Transverse colon (tissue), 4 donors: ENCODE measurements around the gene NUMB. TPM values are rescaled to one million over a fixed set of nuclear protein-coding genes. Genes with fewer than 3 reads are reported as not detected.

Experiments
- DNase-seq: peaks from one replicate; pipeline ENCODE4 v3.0.0-alpha.2; 2019
- H3K27ac ChIP-seq, 4 donors: fragments of 200-600 bp; sonication (generic); 2 replicates each; pipeline ENCODE4 v1.5.1; 2016 to 2018; ENCODE audit warnings: inconsistent platforms in 4 of 4
- H3K27me3 ChIP-seq: fragments of 200-600 bp; sonication (generic); 2 replicates; pipeline ENCODE4 v1.5.1; 2017; ENCODE audit warnings: inconsistent platforms
- H3K36me3 ChIP-seq, 4 donors: fragments of 200-600 bp; sonication (generic); 2 replicates each; pipeline ENCODE4 v1.5.1; 2017 to 2019; ENCODE audit warnings: inconsistent platforms in 4 of 4
- H3K4me1 ChIP-seq, 4 donors: fragments of 200-600 bp; sonication (generic); 2 replicates each; pipeline ENCODE4 v1.5.1; 2017 to 2020; ENCODE audit warnings: inconsistent platforms in 4 of 4
- H3K4me3 ChIP-seq, 4 donors: fragments of 200-600 bp; sonication (generic); 1 replicate in 1 of 4; 2 replicates in 3 of 4; pipeline versions ENCODE4 v1.5.1 to v1.6.1; 2017 to 2019; ENCODE audit warnings: inconsistent platforms in 4 of 4
- H3K9me3 ChIP-seq, 2 donors: fragments of 200-600 bp; sonication (generic); 2 replicates each; pipeline ENCODE4 v1.5.1; 2017 to 2019; ENCODE audit warnings: inconsistent platforms in 2 of 2
- EP300 ChIP-seq: sonication (generic); formaldehyde crosslinking; IDR thresholded peaks from one replicate; pipeline ENCODE4 v1.6.1; 2017; ENCODE audit warnings: antibody characterized with exemption, low read depth
- POLR2A ChIP-seq: fragments of 450-650 bp; IDR thresholded peaks from one replicate; pipeline ENCODE4 v1.6.1; 2016; ENCODE audit warnings: antibody characterized with exemption, mild to moderate bottlenecking, moderate library complexity
- POLR2AphosphoS5 ChIP-seq, 3 donors: sonication (generic); formaldehyde crosslinking; IDR thresholded peaks; one replicate each; pipeline ENCODE4 v1.6.1; 2016; ENCODE audit warnings: antibody characterized with exemption in 3 of 3
- WGBS, 2 donors: methylation state at CpG; one replicate each; pipeline ENCODE4 v1.1.5; 2018; ENCODE audit warnings: low coverage in 1 of 2; 5-methylcytosine and 5-hydroxymethylcytosine counted together
- in situ Hi-C, 4 donors: fragments of 200-750 bp; cut with MboI; loops; one replicate each; pipeline versions ENCODE4 v1.15.0 to v1.15.1; 2017; ENCODE audit warnings: low sequenced_read_pairs in 3 of 4, low pct_ligation_motif_present in 1 of 4, low pct_unique_long_range_greater_than_20kb in 1 of 4
- intact Hi-C: fragments of 100-400 bp; cut with DNase I; formaldehyde crosslinking; loops from one replicate; pipeline ENCODE4 v1.15.1; 2023; ENCODE audit warnings: low total_unique reads
- total RNA-seq, 4 donors: library from RNA; depleted of rRNA; stranded (reverse); fragments of >200 nt; gene quantifications; one replicate each; pipeline ENCODE4 v1.1.0, GENCODE V29; 2016
- TF ChIP-seq, protein P1 (sequence below), 5 experiments: fragments of 200-600 bp in 3 of 5; fragments of 450-650 bp in 2 of 5; sonication (generic) in 3 of 5; IDR thresholded peaks; 1 replicate in 2 of 5; 2 replicates in 3 of 5; pipeline ENCODE4 v1.5.1; 2016 to 2017; ENCODE audit warnings: antibody characterized with exemption in 5 of 5, inconsistent platforms in 3 of 5, mild to moderate bottlenecking in 2 of 5, moderate library complexity in 1 of 5

Gene NUMB
- total RNA-seq, 4 donors from 2014 or later, result 64.7 to 117 (median 103) TPM

DNA sequence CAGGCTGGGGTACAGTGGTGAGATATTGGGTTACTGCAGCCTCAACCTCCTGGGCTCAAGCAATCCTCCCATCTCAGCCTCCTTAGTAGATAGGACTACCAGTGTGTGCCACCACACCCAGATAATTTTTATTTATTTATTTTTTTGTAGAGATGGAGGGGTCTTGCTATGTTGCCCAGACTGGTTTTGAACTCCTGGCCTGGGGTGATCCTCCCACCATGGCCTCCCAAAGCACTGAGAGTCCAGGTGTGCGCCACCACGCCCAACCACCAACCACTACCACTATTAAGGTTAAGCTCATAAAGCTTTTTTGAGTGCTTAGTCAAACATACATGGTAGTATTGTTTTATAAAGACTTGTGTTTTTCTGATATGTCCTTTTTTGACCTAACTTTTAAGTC, 36.2 kb upstream of the NUMB start:
- TF ChIP-seq POLR2A (no peak), EP300 (no peak), POLR2AphosphoS5 (IDR thresholded peaks at IDR 0.05) (no peak)
- TF ChIP-seq, protein P1, sequence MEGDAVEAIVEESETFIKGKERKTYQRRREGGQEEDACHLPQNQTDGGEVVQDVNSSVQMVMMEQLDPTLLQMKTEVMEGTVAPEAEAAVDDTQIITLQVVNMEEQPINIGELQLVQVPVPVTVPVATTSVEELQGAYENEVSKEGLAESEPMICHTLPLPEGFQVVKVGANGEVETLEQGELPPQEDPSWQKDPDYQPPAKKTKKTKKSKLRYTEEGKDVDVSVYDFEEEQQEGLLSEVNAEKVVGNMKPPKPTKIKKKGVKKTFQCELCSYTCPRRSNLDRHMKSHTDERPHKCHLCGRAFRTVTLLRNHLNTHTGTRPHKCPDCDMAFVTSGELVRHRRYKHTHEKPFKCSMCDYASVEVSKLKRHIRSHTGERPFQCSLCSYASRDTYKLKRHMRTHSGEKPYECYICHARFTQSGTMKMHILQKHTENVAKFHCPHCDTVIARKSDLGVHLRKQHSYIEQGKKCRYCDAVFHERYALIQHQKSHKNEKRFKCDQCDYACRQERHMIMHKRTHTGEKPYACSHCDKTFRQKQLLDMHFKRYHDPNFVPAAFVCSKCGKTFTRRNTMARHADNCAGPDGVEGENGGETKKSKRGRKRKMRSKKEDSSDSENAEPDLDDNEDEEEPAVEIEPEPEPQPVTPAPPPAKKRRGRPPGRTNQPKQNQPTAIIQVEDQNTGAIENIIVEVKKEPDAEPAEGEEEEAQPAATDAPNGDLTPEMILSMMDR (IDR thresholded peaks at IDR 0.05), result no peak
- WGBS, 2 donors, result 92 to 97% methylated on average over 2 of the region's 2 CpGs
- Histone ChIP-seq H3K4me3 (no peak overlapping the region), H3K36me3 (no peaks in the 10 kb centered on the region), H3K9me3 (no peaks in the 10 kb centered on the region), H3K4me1 (peaks cover 14 to 30% (median 24%) of the 10 kb centered on the region in 4 donors), H3K27ac (no peak overlapping the region), H3K27me3 (no peaks in the 10 kb centered on the region)
- no peak for DNase-seq
- intact Hi-C loops (no loop called here), in situ Hi-C loops (no loop called here)

GRCh38 chr14:73492670-73493069, 34.3 kb upstream of the NUMB start:
- 62 to 72% methylated on average over 3 to 5 of the region's 5 CpGs for WGBS, 2 donors
- Histone ChIP-seq H3K4me3 (no peak overlapping the region), H3K27ac (no peak overlapping the region), H3K4me1 (peaks cover 14 to 30% (median 24%) of the 10 kb centered on the region in 4 donors), H3K9me3 (no peaks in the 10 kb centered on the region), H3K36me3 (no peaks in the 10 kb centered on the region), H3K27me3 (no peaks in the 10 kb centered on the region)
- DNase-seq, result no peak
- in situ Hi-C loops (no loop called here), intact Hi-C loops (no loop called here)
- no peak for TF ChIP-seq EP300
- no peak for TF ChIP-seq POLR2AphosphoS5 (IDR thresholded peaks at IDR 0.05)
- TF ChIP-seq POLR2A, result no peak
- TF ChIP-seq, protein P1 (IDR thresholded peaks at IDR 0.05), result no peak

DNA sequence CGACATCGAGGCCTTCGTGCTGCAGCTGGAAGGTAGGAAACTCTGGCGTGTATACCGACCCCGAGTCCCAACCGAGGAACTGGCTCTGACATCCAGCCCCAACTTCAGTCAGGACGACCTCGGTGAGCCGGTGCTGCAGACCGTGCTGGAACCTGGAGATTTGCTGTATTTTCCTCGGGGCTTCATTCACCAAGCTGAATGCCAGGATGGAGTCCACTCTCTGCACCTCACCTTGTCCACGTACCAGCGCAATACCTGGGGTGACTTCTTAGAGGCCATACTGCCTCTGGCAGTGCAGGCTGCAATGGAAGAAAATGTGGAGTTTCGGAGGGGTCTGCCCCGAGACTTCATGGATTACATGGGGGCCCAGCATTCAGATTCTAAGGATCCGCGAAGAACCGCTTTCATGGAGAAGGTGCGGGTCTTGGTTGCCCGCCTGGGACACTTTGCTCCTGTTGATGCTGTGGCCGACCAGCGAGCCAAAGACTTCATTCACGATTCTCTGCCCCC, 33.8 kb upstream of the NUMB start:
- no peak for DNase-seq
- H3K36me3 ChIP-seq, result no peaks in the 10 kb centered on the region
- no peaks in the 10 kb centered on the region for H3K9me3 ChIP-seq
- peak overlapping the region; percentile 67 to 86 (median 76) for H3K4me3 ChIP-seq
- H3K4me1 ChIP-seq, result peaks cover 14 to 30% (median 24%) of the 10 kb centered on the region in 4 donors
- intact Hi-C loops, result no loop called here
- H3K27ac ChIP-seq, result peak overlapping the region; percentile 94 to 97 (median 96)
- in situ Hi-C loops, result no loop called here
- no peaks in the 10 kb centered on the region for H3K27me3 ChIP-seq
- 78% methylated on average over 18 of the region's 24 CpGs; no CpG with 5 or more reads in 1 of the 2 donors for WGBS, 2 donors
- TF ChIP-seq POLR2A, result no peak
- no peak for TF ChIP-seq POLR2AphosphoS5 (IDR thresholded peaks at IDR 0.05)
- TF ChIP-seq, protein P1 (IDR thresholded peaks at IDR 0.05), result no peak
- no peak for TF ChIP-seq EP300

- intact Hi-C loops, result no loop called here
- no peaks in the 10 kb centered on the region for H3K36me3 ChIP-seq
- H3K27me3 ChIP-seq, result no peaks in the 10 kb centered on the region
- H3K9me3 ChIP-seq, result no peaks in the 10 kb centered on the region
- peaks cover 14 to 30% (median 24%) of the 10 kb centered on the region in 4 donors for H3K4me1 ChIP-seq
- peak; percentile 41 to 63 (median 50) for TF ChIP-seq POLR2AphosphoS5 (IDR thresholded peaks at IDR 0.05)
- TF ChIP-seq, protein P1 (IDR thresholded peaks at IDR 0.05), result no peak
- no peak for TF ChIP-seq EP300
- peak; percentile 1 for TF ChIP-seq POLR2A
- in situ Hi-C loops, result no loop called here
- peak overlapping the region; percentile 94 to 97 (median 96) for H3K27ac ChIP-seq
- 0% methylated on average over 57 of the region's 94 CpGs; no CpG with 5 or more reads in 1 of the 2 donors for WGBS, 2 donors
- peak; percentile 79 for DNase-seq
- peak overlapping the region; percentile 67 to 86 (median 76) for H3K4me3 ChIP-seq
Observed at GRCh38 chr14:73491256-73492042, 33.1 kb upstream of the NUMB start.
